ENCODE data around the gene AHSA1.
A peak's percentile ranks its signal among the peaks of the same experiment; 100 is the strongest.

AHSA1 gene

GRCh38 chr14:77473921-77474320, 16.0 kb downstream of the AHSA1 start:
- no peak for DNase-seq (ENCODE audit: low read depth)

- no peak for DNase-seq (ENCODE audit: low read depth)
These were observed 16.7 kb downstream of the AHSA1 start for GRCh38 chr14:77474479-77475177.

- DNase-seq (ENCODE audit: low read depth): no peak
These were observed 17.7 kb downstream of the AHSA1 start for GRCh38 chr14:77475432-77476115.

DNA sequence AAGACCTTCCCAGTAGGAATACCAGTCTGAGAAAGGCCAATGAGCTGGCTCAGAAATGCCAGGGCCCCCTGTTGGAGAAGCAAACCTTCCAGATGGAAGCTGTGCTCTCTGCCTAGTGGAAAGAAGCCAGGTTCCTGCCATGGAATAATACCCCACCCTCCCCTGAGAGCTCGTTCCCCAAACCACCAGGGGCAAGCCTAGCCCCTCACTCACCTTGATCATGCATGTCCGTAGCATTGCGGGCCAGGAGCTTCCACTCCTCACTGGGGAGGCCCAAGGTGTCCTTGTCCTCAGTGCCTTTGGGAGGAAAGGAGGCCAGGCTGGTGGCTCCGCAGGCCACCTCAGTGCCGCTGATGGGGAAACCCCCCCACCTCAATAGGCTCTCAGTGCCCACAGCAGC, 20.1 kb downstream of the AHSA1 start:
- DNase-seq (ENCODE audit: low read depth): no peak

GRCh38 chr14:77478796-77479195, 20.9 kb downstream of the AHSA1 start:
- no peak for DNase-seq (ENCODE audit: low read depth)

DNA sequence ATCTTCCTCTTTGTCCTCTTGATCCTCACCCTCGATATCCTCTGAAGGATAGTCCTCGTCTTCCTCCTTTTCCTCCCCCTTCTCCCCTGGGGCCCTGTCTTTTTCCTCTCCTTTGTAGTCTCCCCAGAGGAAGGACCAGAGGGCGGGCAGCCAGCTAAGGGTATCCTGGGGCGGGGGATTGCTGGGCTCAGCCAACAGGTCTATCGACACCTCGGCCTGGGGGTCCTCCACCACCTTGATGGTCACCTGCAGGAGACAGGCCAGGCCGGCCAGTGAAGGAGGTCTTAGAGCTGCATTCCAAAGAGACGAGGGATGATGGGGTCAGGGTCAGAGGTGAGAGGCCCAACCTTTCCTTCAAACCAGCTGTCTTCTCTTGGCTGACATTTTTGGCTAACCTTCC, 24.5 kb downstream of the AHSA1 start:
- DNase-seq (ENCODE audit: low read depth): no peak

DNA sequence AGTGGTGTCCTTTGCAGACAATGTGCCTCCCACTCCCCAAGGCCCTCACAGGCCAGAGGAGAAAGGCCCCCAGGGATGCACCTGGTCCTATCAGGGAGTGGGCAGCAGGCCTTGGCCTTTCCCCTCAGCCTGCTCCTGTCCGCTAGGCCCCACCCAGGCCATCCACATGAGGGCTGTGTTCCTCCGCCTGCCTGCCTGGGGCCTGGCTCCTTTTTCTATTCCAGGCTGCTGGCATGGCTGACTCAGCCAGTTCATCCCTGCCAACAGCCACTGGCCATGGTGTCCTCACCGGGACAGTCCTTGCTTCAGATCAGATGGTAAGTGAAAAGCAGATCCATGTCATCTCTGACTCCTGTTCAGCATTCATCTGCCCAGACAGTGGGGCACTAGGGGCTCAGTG, 27.4 kb downstream of the AHSA1 start:
- no peak for DNase-seq (ENCODE audit: low read depth)

- DNase-seq (ENCODE audit: low read depth): no peak
These were observed 28.2 kb downstream of the AHSA1 start for GRCh38 chr14:77485901-77486678.

- no peak for DNase-seq (ENCODE audit: low read depth)
These were observed 30.7 kb downstream of the AHSA1 start for GRCh38 chr14:77488558-77488957.

GRCh38 chr14:77489041-77489440, 31.1 kb downstream of the AHSA1 start:
- DNase-seq (ENCODE audit: low read depth): no peak

DNA sequence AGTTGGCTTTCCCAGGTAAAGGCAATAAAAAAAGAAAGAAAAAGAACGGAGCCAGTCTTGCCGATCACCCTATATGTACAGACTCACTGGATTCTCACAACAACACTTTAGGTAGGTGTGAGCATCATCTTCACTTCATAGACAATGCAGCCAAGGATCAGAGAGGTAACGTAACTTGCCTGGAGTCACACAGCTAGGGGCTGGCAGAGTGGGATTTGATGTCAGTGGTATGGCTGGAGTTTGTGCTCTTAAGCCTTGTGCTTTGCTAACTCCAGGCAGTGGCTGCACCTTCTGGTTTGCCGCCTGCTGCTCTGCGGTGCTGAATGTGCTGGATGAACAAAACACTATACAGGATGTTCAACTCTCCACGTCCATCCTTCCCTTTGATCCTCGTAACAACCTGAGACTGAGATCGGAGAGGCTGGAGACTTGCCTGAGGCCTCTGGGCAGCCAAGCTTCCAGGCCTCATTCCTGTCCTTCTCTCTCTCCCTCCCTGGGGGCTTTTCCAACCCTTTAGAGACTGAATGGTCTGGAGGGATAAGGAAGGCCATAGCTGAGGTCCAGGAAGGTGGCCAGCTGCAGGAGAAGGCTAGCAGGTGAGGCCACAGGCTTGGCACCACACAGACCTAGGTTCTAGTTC, 32.6 kb downstream of the AHSA1 start:
- DNase-seq (ENCODE audit: low read depth): no peak

GRCh38 chr14:77491056-77491455, 33.2 kb downstream of the AHSA1 start:
- no peak for DNase-seq (ENCODE audit: low read depth)

- DNase-seq (ENCODE audit: low read depth): no peak
These were observed 37.4 kb downstream of the AHSA1 start for GRCh38 chr14:77495334-77495733.

DNA sequence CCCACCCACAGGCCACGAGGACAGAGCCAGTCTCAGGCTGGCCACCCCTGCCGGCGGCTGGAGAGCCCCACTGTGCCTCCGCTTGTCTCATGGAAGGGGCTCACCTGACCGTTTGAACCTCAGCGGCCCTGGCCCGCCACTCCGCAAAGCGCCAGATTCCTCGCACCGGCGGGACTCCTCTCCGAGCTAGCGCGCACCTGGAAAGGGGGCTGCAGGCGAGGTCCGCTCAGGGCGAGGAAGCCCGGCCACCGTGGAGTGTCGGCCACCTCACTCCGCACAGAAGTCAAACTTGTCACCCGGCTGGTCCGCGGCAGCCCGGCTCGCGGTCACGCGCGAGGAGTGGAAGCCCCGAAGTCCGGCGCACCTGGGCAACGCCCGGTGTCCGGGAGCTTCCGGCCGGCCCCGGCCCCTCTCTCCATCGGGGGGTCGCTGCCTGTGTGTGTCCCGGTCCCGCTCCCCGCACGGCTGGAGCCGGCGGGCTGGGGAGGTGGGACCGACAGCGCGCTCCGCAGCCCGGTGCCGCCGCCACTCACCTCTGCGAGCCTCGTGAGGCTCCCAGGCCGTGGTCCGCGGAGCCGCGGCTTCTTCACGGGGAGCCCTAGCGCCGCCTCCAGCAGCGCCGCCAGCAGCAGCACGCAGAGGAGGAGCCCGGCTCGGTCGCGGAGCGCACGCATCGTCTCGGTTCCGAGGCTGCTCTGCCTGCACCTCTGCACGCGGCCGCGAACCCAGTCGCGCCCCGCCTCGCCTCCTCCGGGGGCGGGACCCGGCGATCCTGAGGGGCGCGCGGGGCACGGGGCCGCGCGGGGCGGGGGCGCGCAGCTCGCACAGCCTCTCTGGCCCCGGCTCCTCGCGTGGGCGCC, 40.5 kb downstream of the AHSA1 start, which contains the start of gene ISM2:
TSS of gene ISM2 (minus strand) at position 697 of the 860 bp plus-strand sequence. CDS start at position 674, 23 bp downstream.
- peak; percentile 18 for DNase-seq (ENCODE audit: low read depth)

DNA sequence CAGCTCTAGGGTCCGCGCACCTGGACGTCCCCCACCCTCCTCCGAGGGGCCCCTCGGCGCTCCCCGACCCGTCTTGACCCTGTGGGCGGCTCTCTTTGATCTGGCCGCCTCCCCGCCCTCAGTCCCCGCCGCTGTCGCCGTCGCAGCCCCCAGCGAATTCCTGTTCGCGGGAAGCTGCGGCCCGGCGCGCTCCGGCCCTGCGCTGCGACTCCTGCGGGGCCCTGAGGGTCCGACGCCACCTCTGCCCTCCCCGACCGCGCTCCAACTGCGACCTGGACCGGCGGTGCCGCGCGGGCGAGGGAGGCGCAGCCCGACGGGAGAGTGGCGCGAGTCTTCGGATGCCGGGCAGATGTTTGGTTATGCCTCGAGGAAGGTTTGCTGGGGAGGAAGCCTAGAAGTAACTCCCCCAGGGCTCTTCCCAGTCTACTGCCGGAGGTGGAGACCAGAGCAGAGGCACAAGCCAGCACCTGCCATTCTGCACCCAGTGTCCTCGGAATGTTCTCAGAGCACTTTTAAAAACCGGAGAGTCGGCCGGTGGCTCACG, 41.2 kb downstream of the AHSA1 start:
- DNase-seq (ENCODE audit: low read depth): no peak

- no peak for DNase-seq (ENCODE audit: low read depth)
These were observed 44.4 kb downstream of the AHSA1 start for GRCh38 chr14:77502109-77502782.

DNA sequence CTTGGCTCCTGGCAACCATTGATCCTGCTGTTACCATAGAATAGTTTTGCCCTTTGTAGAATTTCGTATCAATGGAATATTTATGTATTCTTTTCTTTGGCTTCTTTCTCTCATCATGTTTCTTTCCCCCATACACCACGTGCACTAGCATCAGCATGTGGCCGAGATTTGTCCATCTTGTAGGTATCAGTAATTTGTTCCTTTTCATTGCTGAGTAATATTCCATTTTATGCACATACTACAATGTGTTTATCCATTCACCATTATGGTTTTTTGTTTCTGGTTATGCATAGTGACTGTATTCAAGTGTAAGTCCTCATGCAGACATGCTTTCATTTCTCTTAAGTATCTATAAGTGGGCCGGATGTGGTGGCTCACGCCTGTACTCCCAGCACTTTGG, 45.2 kb downstream of the AHSA1 start:
- no peak for DNase-seq (ENCODE audit: low read depth)

DNA sequence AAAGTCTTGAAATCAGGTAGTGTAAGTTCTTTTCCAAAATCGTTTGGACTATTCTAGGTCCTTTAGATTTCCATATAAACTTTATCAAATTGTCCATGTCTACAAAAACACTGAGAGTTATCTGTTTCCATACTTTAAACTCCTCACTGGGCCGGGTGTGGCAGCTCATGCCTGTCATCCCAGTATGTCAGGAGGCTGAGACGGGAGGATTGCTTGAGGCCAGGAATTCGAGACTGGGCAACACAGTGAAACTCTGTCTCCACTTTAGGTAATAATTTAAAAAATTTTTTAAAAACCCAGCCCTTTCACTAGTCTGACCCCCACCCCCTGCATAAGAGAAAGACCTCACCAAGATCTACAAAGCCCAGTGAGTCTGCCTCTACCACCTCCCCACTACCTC, 47.1 kb downstream of the AHSA1 start:
- no peak for DNase-seq (ENCODE audit: low read depth)

GRCh38 chr14:77507762-77508161, 49.9 kb downstream of the AHSA1 start:
- DNase-seq (ENCODE audit: low read depth): no peak

DNA sequence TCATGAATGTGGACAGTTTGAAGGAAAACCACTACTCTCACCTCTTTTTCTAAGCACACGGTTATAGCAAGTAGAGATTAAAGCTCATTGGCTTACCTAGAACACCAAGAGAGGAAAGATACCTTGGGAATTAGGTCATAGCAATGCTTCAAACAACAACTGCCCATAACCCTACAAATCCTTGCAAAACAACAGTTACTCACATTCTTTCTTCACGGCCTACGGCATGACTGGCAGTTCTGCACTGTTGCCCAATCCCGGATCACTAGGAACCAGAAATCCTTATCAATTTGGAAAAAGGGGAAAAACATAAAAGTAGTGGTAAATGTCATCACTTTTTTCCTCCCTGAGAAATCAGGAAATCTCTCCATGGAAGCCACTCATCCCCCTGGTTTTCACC, 50.4 kb downstream of the AHSA1 start:
- no peak for DNase-seq (ENCODE audit: low read depth)

DNA sequence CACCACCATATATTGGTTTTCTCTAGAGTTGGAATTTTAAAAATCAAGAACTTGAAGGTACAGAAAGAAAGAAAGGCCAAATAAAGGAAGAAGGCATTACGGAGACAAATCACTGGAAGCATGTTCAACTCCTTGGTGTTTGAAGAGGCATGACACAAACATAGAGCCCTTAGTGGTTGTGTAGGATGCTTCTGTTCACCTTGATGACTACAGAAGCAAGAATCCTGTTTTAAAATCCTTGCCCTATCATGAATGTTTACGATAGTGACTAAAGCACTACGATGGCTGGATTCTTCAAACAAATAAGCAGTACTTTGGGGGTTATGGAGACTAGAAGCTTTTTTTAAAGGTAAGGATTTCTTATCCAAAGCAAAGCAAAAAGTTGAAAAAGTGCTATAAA, 51.0 kb downstream of the AHSA1 start:
- DNase-seq (ENCODE audit: low read depth): no peak
